ENCODE measurements around the gene GALNT16. TPM values are rescaled to one million over a fixed set of nuclear protein-coding genes. Genes with fewer than 3 reads are reported as not detected.
"Not testable (repeated sequence)": the region's sequence is repeated elsewhere in the genome, so short reads cannot be mapped to it uniquely, and the experiment has no call there.

GALNT16 gene
- total RNA-seq, 4 donors from 2014 or later, result 8.3 to 11.7 (median 10.7) TPM

- H3K9me3 ChIP-seq, result no peaks in the 10 kb centered on the region
- H3K4me3 ChIP-seq, result no peak overlapping the region
- WGBS, 2 donors, result 87 to 90% methylated on average over 3 of the region's 3 CpGs
Observed at GRCh38 chr14:69387311-69387710, 127.4 kb downstream of the GALNT16 start.

GRCh38 chr14:69391400-69391799, 131.4 kb downstream of the GALNT16 start:
- not testable (repeated sequence) for H3K27ac ChIP-seq; DNase-seq (ENCODE audit: low spot score in 2 of 2); H3K9me3 ChIP-seq; H3K27me3 ChIP-seq; H3K4me3 ChIP-seq
- 56 to 68% methylated on average over 8 of the region's 8 CpGs for WGBS, 2 donors
- Histone ChIP-seq H3K4me1 (peaks cover 0 to 44% (median 3%) of the 10 kb centered on the region in 4 donors), H3K36me3 (peaks cover 0 to 76% (median 0%) of the 10 kb centered on the region in 3 donors)

More at GRCh38 chr14:69387311-69387710, 127.4 kb downstream of the GALNT16 start:
- H3K27ac ChIP-seq, result no peak overlapping the region
- peaks cover 0 to 54% (median 0%) of the 10 kb centered on the region in 3 donors for H3K36me3 ChIP-seq
- H3K27me3 ChIP-seq, result no peaks in the 10 kb centered on the region
- TF ChIP-seq POLR2A (IDR thresholded peaks at IDR 0.05) (no peak), EP300 (IDR thresholded peaks at IDR 0.05) (no peak), CTCF (IDR thresholded peaks at IDR 0.05) (no peak)
- no peak for DNase-seq (ENCODE audit: low spot score in 2 of 2)
- H3K4me1 ChIP-seq, result peaks cover 0 to 12% (median 0%) of the 10 kb centered on the region in 4 donors

- H3K4me1 ChIP-seq, result peaks cover 0 to 55% (median 10%) of the 10 kb centered on the region in 4 donors
- WGBS, 2 donors, result 84 to 91% methylated on average over 3 of the region's 3 CpGs
- peaks cover 0 to 67% (median 0%) of the 10 kb centered on the region in 3 donors for H3K36me3 ChIP-seq
- no peaks in the 10 kb centered on the region for H3K9me3 ChIP-seq
- H3K27me3 ChIP-seq, result no peaks in the 10 kb centered on the region
- no peak overlapping the region for H3K27ac ChIP-seq
- no peak overlapping the region for H3K4me3 ChIP-seq
- TF ChIP-seq EP300 (IDR thresholded peaks at IDR 0.05) (no peak), POLR2A (IDR thresholded peaks at IDR 0.05) (no peak), CTCF (IDR thresholded peaks at IDR 0.05) (no peak)
- no peak for DNase-seq (ENCODE audit: low spot score in 2 of 2)
Observed at GRCh38 chr14:69392481-69392880, 132.5 kb downstream of the GALNT16 start.

GRCh38 chr14:69395929-69396328, 136.0 kb downstream of the GALNT16 start:
- 88 to 94% methylated on average over 4 of the region's 4 CpGs for WGBS, 2 donors
- H3K27ac ChIP-seq, result no peak overlapping the region
- DNase-seq (ENCODE audit: low spot score in 2 of 2), result no peak
- H3K4me1 ChIP-seq, result peaks cover 0 to 72% (median 30%) of the 10 kb centered on the region in 4 donors
- H3K36me3 ChIP-seq, result peaks cover 0 to 43% (median 0%) of the 10 kb centered on the region in 3 donors
- H3K4me3 ChIP-seq, result no peak overlapping the region
- no peaks in the 10 kb centered on the region for H3K27me3 ChIP-seq
- H3K9me3 ChIP-seq, result no peaks in the 10 kb centered on the region
- TF ChIP-seq POLR2A (IDR thresholded peaks at IDR 0.05) (no peak), EP300 (IDR thresholded peaks at IDR 0.05) (no peak), CTCF (IDR thresholded peaks at IDR 0.05) (no peak)

- Histone ChIP-seq H3K9me3 (no peaks in the 10 kb centered on the region), H3K27ac (peak within 1 kb of the TSS; percentile 89 to 94 (median 91)), H3K27me3 (no peaks in the 10 kb centered on the region), H3K36me3 (peaks cover 0 to 28% (median 0%) of the 10 kb centered on the region in 3 donors), H3K4me1 (peaks cover 0 to 79% (median 31%) of the 10 kb centered on the region in 4 donors), H3K4me3 (peak within 1 kb of the TSS; percentile 85 to 91 (median 86))
- peak; percentile 89 to 92 for TF ChIP-seq EP300 (IDR thresholded peaks at IDR 0.05)
- TF ChIP-seq CTCF (IDR thresholded peaks at IDR 0.05), result peak in 1 of 5 experiments; percentile 38
- TF ChIP-seq POLR2A (IDR thresholded peaks at IDR 0.05), result peak in 1 of 2 donors; percentile 33
- WGBS, 2 donors, result 1% methylated on average over 44 to 52 of the region's 53 CpGs
- DNase-seq (ENCODE audit: low spot score in 2 of 2), result peak; percentile 94 to 96
Observed at GRCh38 chr14:69398053-69398817, 138.3 kb downstream of the GALNT16 start, which contains the start of the genes ERH and SLC39A9. ERH (minus strand) TSS chr14:69398299; CDS start chr14:69398233, 66 bp downstream. SLC39A9 (plus strand) TSS chr14:69398692; CDS start chr14:69399370, 678 bp downstream.

Measured in tibial nerve (tissue), 4 donors.